Pancreas (tissue), 10 donors: ENCODE measurements around the gene DNASE1L2. TPM values are rescaled to one million over a fixed set of nuclear protein-coding genes. Genes with fewer than 3 reads are reported as not detected.
"Not testable (repeated sequence)": the region's sequence is repeated elsewhere in the genome, so short reads cannot be mapped to it uniquely, and the experiment has no call there.

Experiments used
- ATAC-seq, 4 donors: fragments of 200-7000 bp; cut with Tn5 transposase; one replicate each; pipeline versions ENCODE4 v1.8.0 to v1.9.1; 2020; ENCODE audit warnings: mild to moderate bottlenecking in 4 of 4, moderate library complexity in 4 of 4
- DNase-seq, 6 donors: peaks; one replicate each; pipeline ENCODE4 v3.0.0-alpha.2; 2020
- FAIRE-seq: peaks from 2 replicates; lab custom pipeline; 2012; peaks lifted over from hg19 to GRCh38; lab: Jason Lieb, UNC
- H3K27ac ChIP-seq, 4 donors: fragments of 200-600 bp; sonication (generic); 1 replicate in 3 of 4; 2 replicates in 1 of 4; pipeline versions ENCODE4 v1.5.0 to v1.8.0; 2020
- H3K27me3 ChIP-seq, 4 donors: fragments of 200-600 bp; one replicate each; pipeline ENCODE4 v1.8.0; 2021
- H3K36me3 ChIP-seq, 3 donors: fragments of 200-600 bp; sonication (generic) in 1 of 3; one replicate each; pipeline versions ENCODE4 v1.5.0 to v1.8.0; 2020 to 2021
- H3K4me1 ChIP-seq, 3 donors: fragments of 200-600 bp; one replicate each; pipeline ENCODE4 v1.8.0; 2021
- H3K4me3 ChIP-seq, 4 donors: fragments of 200-600 bp; sonication (generic) in 2 of 4; one replicate each; pipeline versions ENCODE4 v1.5.0 to v1.8.0; 2020 to 2021
- H3K9me3 ChIP-seq, 4 donors: fragments of 200-600 bp; one replicate each; pipeline ENCODE4 v1.8.0; 2021
- CTCF ChIP-seq, 4 donors: fragments of 200-600 bp; sonication (generic) in 3 of 4; IDR thresholded peaks; one replicate each; pipeline versions ENCODE4 v1.5.0 to v1.8.0; 2021; ENCODE audit warnings: antibody characterized with exemption in 4 of 4
- WGBS, 2 donors: extraction: QIAGEN DNeasy Blood & Tissue Kit; methylation state at CpG; one replicate each; pipeline ENCODE4 v1.1.7; 2013; 5-methylcytosine and 5-hydroxymethylcytosine counted together
- intact Hi-C, 3 donors: fragments of 100-400 bp; cut with DNase I; formaldehyde crosslinking; loops; one replicate each; pipeline versions ENCODE4 v1.11.1 to v1.14.2; 2022
- polyA plus RNA-seq, 2 donors: library from polyadenylated mRNA; stranded (reverse); fragments of 200-250 nt; gene quantifications; one replicate each; pipeline ENCODE4 v1.2.3, GENCODE V29; 2013
- total RNA-seq, 6 donors: library from RNA; stranded (reverse); fragmentation: NEBNext Ultra II Directional in 4 of 6; extraction: Animal tissue kit (Norgen Biotek cat#: 25700) in 4 of 6; gene quantifications; one replicate each; pipeline versions ENCODE4 v1.2.1 to v1.2.4, GENCODE V29; 2021 to 2023
- donor health status: healthy with polysubstance abuse.
- donor health status: DM: no; HTN: no; CAD: no; lungs with moderate emphysema.
- donor health status: DM: no; HTN: no; CAD: no.
- donor health status: control.
- donor health status: control.
- donor health status: Bipolar disorder and iron deficiency.
- donor health status: DM: yes; HTN: yes; CAD: no.
- donor health status: DM: no; HTN: no; CAD: no.
- donor health status: DM: no; HTN: no; CAD: no.
- donor health status: DM: yes; HTN: yes; CAD: no.

The DNASE1L2 gene
- total and polyA plus RNA-seq, 8 donors, result 0.31 to 4.9 (median 0.82) TPM

- H3K4me3 ChIP-seq, result no peak overlapping the region
- no peaks in the 10 kb centered on the region for H3K27me3 ChIP-seq
- ATAC-seq, result peak in 3 of 4 donors; percentile 4 to 24 (median 9)
- DNase-seq, result peak in 1 of 6 donors; percentile 76
- H3K27ac ChIP-seq, result no peak overlapping the region
- H3K9me3 ChIP-seq, result no peaks in the 10 kb centered on the region
- no peak for FAIRE-seq
- TF ChIP-seq CTCF (IDR thresholded peaks at IDR 0.05), result no peak
- H3K4me1 ChIP-seq, result peaks cover 0 to 6% (median 0%) of the 10 kb centered on the region in 3 donors
- WGBS, 2 donors, result 27 to 35% methylated on average over 60 to 65 of the region's 65 CpGs
- intact Hi-C loops, result no loop called here
- H3K36me3 ChIP-seq, result peaks cover 4 to 23% (median 21%) of the 10 kb centered on the region in 3 donors
These were observed 1.4 kb downstream of the DNASE1L2 start for GRCh38 chr16:2237493-2238149.

GRCh38 chr16:2238150-2238837 is 2.0 kb downstream of the DNASE1L2 start:
- peaks cover 4 to 24% (median 16%) of the 10 kb centered on the region in 3 donors for H3K36me3 ChIP-seq
- H3K27ac ChIP-seq, result no peak overlapping the region
- intact Hi-C loops, result no loop called here
- TF ChIP-seq CTCF (IDR thresholded peaks at IDR 0.05), result no peak
- DNase-seq, result peak in 2 of 6 donors; percentile 40 to 64
- 46 to 51% methylated on average over 15 to 18 of the region's 18 CpGs for WGBS, 2 donors
- peaks cover 0 to 6% (median 0%) of the 10 kb centered on the region in 3 donors for H3K4me1 ChIP-seq
- H3K27me3 ChIP-seq, result no peaks in the 10 kb centered on the region
- ATAC-seq, result peak in 3 of 4 donors; percentile 4 to 13 (median 7)
- FAIRE-seq, result no peak
- H3K9me3 ChIP-seq, result no peaks in the 10 kb centered on the region
- H3K4me3 ChIP-seq, result no peak overlapping the region

- WGBS, 2 donors, result 63 to 65% methylated on average over 14 to 15 of the region's 15 CpGs
- no peak overlapping the region for H3K4me3 ChIP-seq
- intact Hi-C loops, result no loop called here
- peaks cover 0 to 27% (median 10%) of the 10 kb centered on the region in 3 donors for H3K36me3 ChIP-seq
- H3K27ac ChIP-seq, result no peak overlapping the region
- DNase-seq, result peak in 2 of 6 donors; percentile 25 to 76
- no peaks in the 10 kb centered on the region for H3K27me3 ChIP-seq
- no peak for TF ChIP-seq CTCF (IDR thresholded peaks at IDR 0.05)
- no peaks in the 10 kb centered on the region for H3K9me3 ChIP-seq
- H3K4me1 ChIP-seq, result peaks cover 0 to 6% (median 0%) of the 10 kb centered on the region in 3 donors
- peak in 2 of 4 donors; percentile 5 to 8 for ATAC-seq
- FAIRE-seq, result no peak
These were observed 2.8 kb downstream of the DNASE1L2 start for GRCh38 chr16:2238838-2239675.

GRCh38 chr16:2240331-2240730 is 4.1 kb downstream of the DNASE1L2 start:
- peaks cover 0 to 28% (median 4%) of the 10 kb centered on the region in 3 donors for H3K36me3 ChIP-seq
- intact Hi-C loops, H3K4me1 ChIP-seq, H3K27me3 ChIP-seq, FAIRE-seq, H3K27ac ChIP-seq, H3K9me3 ChIP-seq, ATAC-seq, H3K4me3 ChIP-seq: not testable (repeated sequence)
- 77 to 88% methylated on average over 9 of the region's 9 CpGs for WGBS, 2 donors
- DNase-seq, result peak in 2 of 6 donors; percentile 6

DNA sequence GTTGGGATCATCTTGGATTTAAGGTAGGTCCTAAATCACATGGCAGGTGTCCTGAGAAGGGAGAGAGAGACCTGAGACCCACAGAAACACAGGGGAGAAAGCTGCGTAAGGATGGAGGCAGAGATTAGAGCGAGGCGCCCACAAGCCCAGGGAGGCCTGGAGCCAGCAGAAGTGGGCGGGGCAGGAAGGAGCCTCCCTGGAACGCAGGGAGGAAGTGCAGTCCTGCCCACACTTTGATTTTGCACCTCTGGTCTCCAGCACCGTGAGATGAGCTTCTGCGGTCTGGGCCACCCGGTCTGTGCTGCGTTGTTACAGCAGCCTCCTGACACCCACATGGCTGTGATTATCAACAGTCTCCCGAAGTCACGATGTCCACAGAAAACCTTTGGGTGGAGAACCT is 6.4 kb downstream of the DNASE1L2 start:
- Histone ChIP-seq H3K4me1 (no peaks in the 10 kb centered on the region), H3K4me3 (no peak overlapping the region), H3K27ac (no peak overlapping the region), H3K27me3 (no peaks in the 10 kb centered on the region), H3K36me3 (peaks cover 0 to 43% (median 10%) of the 10 kb centered on the region in 3 donors), H3K9me3 (no peaks in the 10 kb centered on the region)
- FAIRE-seq (no peak), ATAC-seq (no peak), DNase-seq (peak in 1 of 6 donors; percentile 21)
- WGBS, 2 donors, result 90 to 95% methylated on average over 11 of the region's 11 CpGs
- intact Hi-C loops, result no loop called here
- TF ChIP-seq CTCF (IDR thresholded peaks at IDR 0.05), result no peak
